ENCODE results near the gene CDK18. TPM values are rescaled to one million over a fixed set of nuclear protein-coding genes. Genes with fewer than 3 reads are reported as not detected.
A peak's percentile ranks its signal among the peaks of the same experiment; 100 is the strongest.

The CDK18 gene
- total and polyA plus RNA-seq, 2 of the 8 experiments (the other 6 are each of a cell fraction or from before 2014, with no cell fraction given) = 31.2 to 44.0 TPM

DNA sequence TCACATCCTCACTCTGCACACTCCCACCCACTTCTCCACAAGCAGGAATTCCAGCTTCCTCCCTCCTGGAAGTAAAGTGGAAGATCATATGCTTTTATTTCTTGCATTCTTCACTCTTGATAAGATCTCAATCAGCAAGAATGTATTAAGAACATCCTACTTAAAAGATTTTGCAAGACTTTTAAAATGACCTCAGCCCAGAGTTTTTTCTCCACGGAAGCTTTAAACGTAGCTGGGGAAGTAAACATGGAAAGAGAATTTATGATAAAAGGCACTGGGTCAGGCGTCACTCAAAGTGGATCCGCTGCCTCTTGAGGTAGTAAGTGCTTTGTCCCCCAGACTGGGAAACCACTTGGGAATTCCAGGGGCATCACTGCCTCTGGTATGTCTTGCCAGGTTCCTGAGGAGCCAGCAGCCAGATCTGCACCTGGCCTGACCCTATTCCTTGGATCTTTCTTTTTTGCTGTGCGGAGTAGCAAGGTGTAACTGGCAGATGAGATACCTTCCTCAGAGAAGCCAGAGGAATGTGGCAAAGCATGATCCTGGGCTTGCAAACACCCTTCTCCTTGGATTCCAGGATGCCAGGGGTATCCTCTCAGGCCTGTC lies 33.9 kb downstream of the CDK18 start:
- Histone ChIP-seq H3K79me1 (ENCODE audit: low read depth, low read length) (no peaks in the 10 kb centered on the region), H2BK20ac (ENCODE audit: low read length) (no peak overlapping the region), H3K4me3 (ENCODE audit: extremely low read depth in 1 of 4, insufficient read depth in 2 of 4, low read depth in 3 of 4, low read length in 4 of 4) (no peak overlapping the region), H3K4ac (replicated peaks; ENCODE audit: insufficient read length, low read depth, low read length) (no peak overlapping the region), H3K4me1 (replicated peaks in 1 of 4; ENCODE audit: control insufficient read depth in 3 of 4, insufficient read depth in 4 of 4, low read length in 3 of 4) (peaks cover 0 to 4% (median 2%) of the 10 kb centered on the region in 4 experiments; a peak in 4 of 7 replicates), H3K79me2 (ENCODE audit: control insufficient read depth in 1 of 2, insufficient read depth in 2 of 2, low read length in 2 of 2) (no peaks in the 10 kb centered on the region), H3K18ac (ENCODE audit: extremely low read depth, low read length) (no peak overlapping the region), H4K8ac (ENCODE audit: extremely low read depth, insufficient read depth, low read length) (no peak overlapping the region), H3K9me3 (ENCODE audit: insufficient read depth in 2 of 2, low read depth in 1 of 2, low read length in 1 of 2) (peaks cover 0 to 4% of the 10 kb centered on the region in 2 experiments; a peak in 1 of 4 replicates), H3K36me3 (ENCODE audit: control insufficient read depth in 2 of 4, insufficient read depth in 4 of 4, low read length in 3 of 4) (no peaks in the 10 kb centered on the region), H3K23me2 (ENCODE audit: low read depth, low read length) (0 out of 2 replicates have a peak, but pooled peaks cover 3% of the 10 kb centered on the region), H4K91ac (replicated peaks; ENCODE audit: insufficient read length, low read length) (no peak overlapping the region), H3K27me3 (replicated peaks in 1 of 4; ENCODE audit: control insufficient read depth in 3 of 4, extremely low read depth in 1 of 4, insufficient read depth in 3 of 4, low read length in 3 of 4) (peaks cover 0 to 21% (median 17%) of the 10 kb centered on the region in 4 experiments; a peak in 6 of 7 replicates), H3K9ac (replicated peaks in 1 of 4; ENCODE audit: extremely low read depth in 1 of 4, low read depth in 3 of 4, low read length in 3 of 4) (no peak overlapping the region), H4K5ac (ENCODE audit: insufficient read length, low read depth, low read length) (no peak overlapping the region), H2BK120ac (replicated peaks; ENCODE audit: low read depth, low read length) (no peak overlapping the region), H2BK15ac (ENCODE audit: low read length) (no peak overlapping the region), H3K23ac (ENCODE audit: insufficient read length) (no peak overlapping the region), H3K14ac (ENCODE audit: insufficient read length) (no peak overlapping the region), H3K4me2 (ENCODE audit: insufficient read depth in 1 of 2, low read depth in 2 of 2, low read length in 2 of 2) (no peak overlapping the region), H3K56ac (replicated peaks; ENCODE audit: insufficient read length, low read depth, low read length) (no peak overlapping the region), H3K27ac (ENCODE audit: low read depth, low read length) (no peak overlapping the region), H2BK5ac (ENCODE audit: low read depth, low read length) (no peak overlapping the region), H4K20me1 (replicated peaks in 1 of 2; ENCODE audit: control insufficient read depth in 1 of 2, insufficient read depth in 2 of 2, low read length in 2 of 2) (peaks cover under 1 to 6% of the 10 kb centered on the region in 2 experiments), H2AFZ (ENCODE audit: low read length) (no peak overlapping the region), H2AK5ac (ENCODE audit: low read depth, low read length) (no peak overlapping the region), H2BK12ac (ENCODE audit: low read depth, low read length) (no peak overlapping the region)
- WGBS, 2 experiments (ENCODE audit: extremely low coverage in 1 of 2, insufficient coverage in 1 of 2, insufficient read length in 1 of 2, insufficient replicate concordance in 2 of 2, low coverage in 1 of 2, low lambda C conversion rate in 2 of 2, missing lambda C conversion rate in 1 of 2) = 87% methylated on average over 5 of the region's 5 CpGs; no CpG with 5 or more reads in 1 of the 2 experiments
- TF ChIP-seq RNF2 (IDR thresholded peaks at IDR 0.05; ENCODE audit: borderline replicate concordance, low read depth, low read length, missing control alignments, poor library complexity, severe bottlenecking) (no peak), SIN3A (conservative IDR thresholded peaks at IDR 0.05 in 1 of 2, IDR thresholded peaks at IDR 0.05 in 1 of 2; ENCODE audit: low read depth in 1 of 2, low read length in 2 of 2) (no peak), GTF2F1 (IDR thresholded peaks at IDR 0.05; ENCODE audit: borderline replicate concordance, low read depth, low read length) (no peak), TAF1 (IDR thresholded peaks at IDR 0.05; ENCODE audit: low read depth, low read length) (no peak), RXRA (IDR thresholded peaks at IDR 0.05; ENCODE audit: insufficient read depth, low read depth, low read length) (no peak), POLR2AphosphoS5 (IDR thresholded peaks at IDR 0.05; ENCODE audit: low read depth, low read length) (no peak), PHF8 (conservative IDR thresholded peaks at IDR 0.05; ENCODE audit: low read depth, low read length) (no peak)
- TF ChIP-seq, protein P1, sequence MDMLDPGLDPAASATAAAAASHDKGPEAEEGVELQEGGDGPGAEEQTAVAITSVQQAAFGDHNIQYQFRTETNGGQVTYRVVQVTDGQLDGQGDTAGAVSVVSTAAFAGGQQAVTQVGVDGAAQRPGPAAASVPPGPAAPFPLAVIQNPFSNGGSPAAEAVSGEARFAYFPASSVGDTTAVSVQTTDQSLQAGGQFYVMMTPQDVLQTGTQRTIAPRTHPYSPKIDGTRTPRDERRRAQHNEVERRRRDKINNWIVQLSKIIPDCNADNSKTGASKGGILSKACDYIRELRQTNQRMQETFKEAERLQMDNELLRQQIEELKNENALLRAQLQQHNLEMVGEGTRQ (IDR thresholded peaks at IDR 0.05; ENCODE audit: low read length) = no peak
- no peak for FAIRE-seq
- POLR2A ChIA-PET (ENCODE audit: partially characterized antibody) = interaction anchor here (1.3 to 1.6 kb wide), 2 partner anchors 11 to 32 kb away, joined by 3 to 5 read pairs; no protein-coding TSS in a partner anchor
- DNase-seq (ENCODE audit: low read depth in 1 of 2, low spot score in 2 of 2) = peak in 1 of 2 experiments; percentile 42
- CTCF ChIA-PET (ENCODE audit: partially characterized antibody) = interaction anchor here (1.2 to 47.3 kb wide), 5 partner anchors 9 to 120 kb away, joined by 3 to 1626 read pairs (median 10); partner anchors contain the start of gene CDK18
